HEK293 (cell line): ENCODE results near the gene RNF40.

Experiments
- HOXC10 ChIP-seq: sonication (generic); formaldehyde crosslinking; IDR thresholded peaks from 2 replicates; pipeline ENCODE4 v1.8.1; 2023; ENCODE audit warnings: mild to moderate bottlenecking, missing genetic modification reagents
- SALL2 ChIP-seq: fragments of 450-650 bp; formaldehyde crosslinking; IDR thresholded peaks from 2 replicates; pipeline ENCODE4 v1.5.0; 2017; ENCODE audit warnings: missing biosample characterization, mild to moderate bottlenecking, missing genetic modification characterization, borderline replicate concordance
- SP2 ChIP-seq: fragments of 450-650 bp; formaldehyde crosslinking; IDR thresholded peaks from 2 replicates; pipeline ENCODE4 v1.5.1; 2016; ENCODE audit warnings: missing biosample characterization, missing genetic modification characterization
- ZBTB20 ChIP-seq: fragments of 450-650 bp; formaldehyde crosslinking; IDR thresholded peaks from 2 replicates; pipeline ENCODE4 v1.5.1; 2016; ENCODE audit warnings: missing biosample characterization, missing genetic modification characterization
- ZNF138 ChIP-seq: fragments of 450-650 bp; formaldehyde crosslinking; IDR thresholded peaks from 2 replicates; pipeline ENCODE4 v1.5.1; 2016; ENCODE audit warnings: missing biosample characterization, missing genetic modification characterization, borderline replicate concordance
- ZNF248 ChIP-seq: fragments of 450-650 bp; formaldehyde crosslinking; IDR thresholded peaks from 2 replicates; pipeline ENCODE4 v1.5.1; 2017; ENCODE audit warnings: missing biosample characterization, missing genetic modification characterization
- ZNF777 ChIP-seq: fragments of 450-650 bp; formaldehyde crosslinking; IDR thresholded peaks from 2 replicates; pipeline ENCODE4 v1.5.1; 2017; ENCODE audit warnings: missing biosample characterization, missing genetic modification characterization, borderline replicate concordance
- TF ChIP-seq, protein P1 (sequence below): fragments of 450-650 bp; formaldehyde crosslinking; IDR thresholded peaks from 2 replicates; pipeline ENCODE4 v1.5.1; 2016; ENCODE audit warnings: missing biosample characterization, missing genetic modification characterization
- TF ChIP-seq, protein P2 (sequence below): fragments of 450-650 bp; formaldehyde crosslinking; IDR thresholded peaks from 2 replicates; pipeline ENCODE4 v1.5.1; 2016; ENCODE audit warnings: missing biosample characterization, missing genetic modification characterization
- TF ChIP-seq, protein P3 (sequence below): sonication (generic); formaldehyde crosslinking; IDR thresholded peaks from 2 replicates; pipeline ENCODE4 v1.8.1; 2022; ENCODE audit warnings: mild to moderate bottlenecking, moderate library complexity, missing genetic modification reagents

DNA sequence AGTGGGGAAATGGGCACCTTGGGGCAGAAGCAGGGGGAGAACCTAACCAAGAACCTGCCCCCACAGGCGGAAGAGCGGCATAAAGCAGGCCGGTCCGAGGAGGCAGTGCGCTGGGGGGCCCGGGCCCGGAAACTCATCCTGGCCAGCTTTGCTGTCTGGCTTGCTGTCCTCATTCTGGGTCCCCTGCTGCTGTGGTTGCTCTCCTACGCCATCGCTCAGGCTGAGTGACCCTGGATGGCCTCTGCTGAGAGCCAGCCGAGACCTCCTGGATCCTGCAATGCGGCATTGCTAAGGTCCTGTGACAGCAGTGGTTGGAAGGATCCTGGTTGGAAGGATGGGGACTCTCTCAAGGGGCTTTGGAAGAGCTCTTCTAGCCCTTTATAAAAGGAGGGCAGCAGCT lies 18.4 kb upstream of the RNF40 start:
- TF ChIP-seq, protein P1, sequence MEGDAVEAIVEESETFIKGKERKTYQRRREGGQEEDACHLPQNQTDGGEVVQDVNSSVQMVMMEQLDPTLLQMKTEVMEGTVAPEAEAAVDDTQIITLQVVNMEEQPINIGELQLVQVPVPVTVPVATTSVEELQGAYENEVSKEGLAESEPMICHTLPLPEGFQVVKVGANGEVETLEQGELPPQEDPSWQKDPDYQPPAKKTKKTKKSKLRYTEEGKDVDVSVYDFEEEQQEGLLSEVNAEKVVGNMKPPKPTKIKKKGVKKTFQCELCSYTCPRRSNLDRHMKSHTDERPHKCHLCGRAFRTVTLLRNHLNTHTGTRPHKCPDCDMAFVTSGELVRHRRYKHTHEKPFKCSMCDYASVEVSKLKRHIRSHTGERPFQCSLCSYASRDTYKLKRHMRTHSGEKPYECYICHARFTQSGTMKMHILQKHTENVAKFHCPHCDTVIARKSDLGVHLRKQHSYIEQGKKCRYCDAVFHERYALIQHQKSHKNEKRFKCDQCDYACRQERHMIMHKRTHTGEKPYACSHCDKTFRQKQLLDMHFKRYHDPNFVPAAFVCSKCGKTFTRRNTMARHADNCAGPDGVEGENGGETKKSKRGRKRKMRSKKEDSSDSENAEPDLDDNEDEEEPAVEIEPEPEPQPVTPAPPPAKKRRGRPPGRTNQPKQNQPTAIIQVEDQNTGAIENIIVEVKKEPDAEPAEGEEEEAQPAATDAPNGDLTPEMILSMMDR (tag by site-specific recombination): no peak
- TF ChIP-seq SP2 (tag by site-specific recombination) (no peak), ZNF138 (no peak), ZNF248 (no peak), SALL2 (no peak), ZNF777 (tag by site-specific recombination) (no peak), HOXC10 (CRISPR knock-in tag) (no peak), ZBTB20 (tag by site-specific recombination) (no peak)
- TF ChIP-seq, protein P2, sequence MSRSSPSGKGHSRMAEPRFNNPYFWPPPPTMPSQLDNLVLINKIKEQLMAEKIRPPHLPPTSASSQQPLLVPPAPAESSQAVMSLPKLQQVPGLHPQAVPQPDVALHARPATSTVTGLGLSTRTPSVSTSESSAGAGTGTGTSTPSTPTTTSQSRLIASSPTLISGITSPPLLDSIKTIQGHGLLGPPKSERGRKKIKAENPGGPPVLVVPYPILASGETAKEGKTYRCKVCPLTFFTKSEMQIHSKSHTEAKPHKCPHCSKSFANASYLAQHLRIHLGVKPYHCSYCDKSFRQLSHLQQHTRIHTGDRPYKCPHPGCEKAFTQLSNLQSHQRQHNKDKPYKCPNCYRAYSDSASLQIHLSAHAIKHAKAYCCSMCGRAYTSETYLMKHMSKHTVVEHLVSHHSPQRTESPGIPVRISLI (tag by site-specific recombination): no peak
- TF ChIP-seq, protein P3, sequence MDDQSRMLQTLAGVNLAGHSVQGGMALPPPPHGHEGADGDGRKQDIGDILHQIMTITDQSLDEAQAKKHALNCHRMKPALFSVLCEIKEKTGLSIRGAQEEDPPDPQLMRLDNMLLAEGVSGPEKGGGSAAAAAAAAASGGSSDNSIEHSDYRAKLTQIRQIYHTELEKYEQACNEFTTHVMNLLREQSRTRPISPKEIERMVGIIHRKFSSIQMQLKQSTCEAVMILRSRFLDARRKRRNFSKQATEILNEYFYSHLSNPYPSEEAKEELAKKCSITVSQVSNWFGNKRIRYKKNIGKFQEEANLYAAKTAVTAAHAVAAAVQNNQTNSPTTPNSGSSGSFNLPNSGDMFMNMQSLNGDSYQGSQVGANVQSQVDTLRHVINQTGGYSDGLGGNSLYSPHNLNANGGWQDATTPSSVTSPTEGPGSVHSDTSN (CRISPR knock-in tag): no peak
